ENCODE data around the gene MINDY1.

Gene MINDY1

DNA sequence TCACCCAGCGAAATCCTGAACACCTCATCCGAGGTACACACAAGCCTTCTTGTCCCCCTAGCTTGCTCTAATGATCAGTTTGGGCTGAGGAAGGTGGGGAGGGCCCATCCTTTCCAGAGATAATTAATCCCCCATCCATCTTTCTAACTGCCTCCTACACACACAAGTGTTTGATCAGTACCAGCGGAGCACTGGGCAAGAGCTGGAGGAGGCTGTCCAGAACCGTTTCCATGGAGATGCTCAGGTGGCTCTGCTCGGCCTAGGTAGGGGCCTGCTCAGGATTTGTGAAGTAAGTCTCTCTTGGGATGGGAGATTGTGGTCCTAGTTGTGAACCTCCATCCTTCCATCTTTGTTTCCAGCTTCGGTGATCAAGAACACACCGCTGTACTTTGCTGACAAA lies 18.8 kb downstream of the MINDY1 start:
- DNase-seq (ENCODE audit: insufficient read length, low spot score) (no peak), FAIRE-seq (no peak)
- TF ChIP-seq, protein P1, sequence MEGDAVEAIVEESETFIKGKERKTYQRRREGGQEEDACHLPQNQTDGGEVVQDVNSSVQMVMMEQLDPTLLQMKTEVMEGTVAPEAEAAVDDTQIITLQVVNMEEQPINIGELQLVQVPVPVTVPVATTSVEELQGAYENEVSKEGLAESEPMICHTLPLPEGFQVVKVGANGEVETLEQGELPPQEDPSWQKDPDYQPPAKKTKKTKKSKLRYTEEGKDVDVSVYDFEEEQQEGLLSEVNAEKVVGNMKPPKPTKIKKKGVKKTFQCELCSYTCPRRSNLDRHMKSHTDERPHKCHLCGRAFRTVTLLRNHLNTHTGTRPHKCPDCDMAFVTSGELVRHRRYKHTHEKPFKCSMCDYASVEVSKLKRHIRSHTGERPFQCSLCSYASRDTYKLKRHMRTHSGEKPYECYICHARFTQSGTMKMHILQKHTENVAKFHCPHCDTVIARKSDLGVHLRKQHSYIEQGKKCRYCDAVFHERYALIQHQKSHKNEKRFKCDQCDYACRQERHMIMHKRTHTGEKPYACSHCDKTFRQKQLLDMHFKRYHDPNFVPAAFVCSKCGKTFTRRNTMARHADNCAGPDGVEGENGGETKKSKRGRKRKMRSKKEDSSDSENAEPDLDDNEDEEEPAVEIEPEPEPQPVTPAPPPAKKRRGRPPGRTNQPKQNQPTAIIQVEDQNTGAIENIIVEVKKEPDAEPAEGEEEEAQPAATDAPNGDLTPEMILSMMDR (IDR thresholded peaks at IDR 0.05; ENCODE audit: insufficient read depth, missing control alignments), result no peak

DNA sequence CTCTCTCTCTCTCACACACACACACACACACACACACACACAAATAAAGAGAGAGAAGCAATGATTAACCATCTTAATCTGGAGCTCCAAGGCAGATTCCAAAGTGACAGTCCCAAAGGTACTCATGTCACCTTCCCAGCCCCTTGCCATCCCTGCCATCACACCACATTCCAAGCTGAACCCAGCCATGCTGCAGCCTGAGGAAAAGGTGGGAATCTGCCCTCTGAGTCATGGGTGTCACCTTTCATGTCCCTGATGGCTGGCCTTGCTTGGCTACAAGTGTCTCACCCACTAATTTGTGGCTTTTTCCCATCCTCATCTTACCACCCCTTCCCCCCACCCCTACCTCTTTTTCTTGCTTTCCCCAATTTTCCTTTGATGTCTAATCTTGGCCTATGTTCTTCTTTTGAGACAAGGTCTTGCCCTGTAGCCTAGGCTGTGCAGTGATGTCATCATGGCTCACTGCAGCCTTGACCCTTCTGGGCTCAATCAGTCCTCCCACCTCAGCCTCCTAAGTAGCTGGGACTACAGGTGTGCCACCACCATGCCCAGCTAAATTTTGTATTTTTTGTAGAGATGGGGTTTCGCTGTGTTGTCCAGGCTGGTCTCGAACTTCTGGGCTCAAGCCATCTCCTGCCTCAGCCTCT lies 21.4 kb downstream of the MINDY1 start:
- TF ChIP-seq, protein P1 (IDR thresholded peaks at IDR 0.05; ENCODE audit: insufficient read depth, missing control alignments), result no peak
- DNase-seq (ENCODE audit: insufficient read length, low spot score), result no peak
- no peak for FAIRE-seq

DNA sequence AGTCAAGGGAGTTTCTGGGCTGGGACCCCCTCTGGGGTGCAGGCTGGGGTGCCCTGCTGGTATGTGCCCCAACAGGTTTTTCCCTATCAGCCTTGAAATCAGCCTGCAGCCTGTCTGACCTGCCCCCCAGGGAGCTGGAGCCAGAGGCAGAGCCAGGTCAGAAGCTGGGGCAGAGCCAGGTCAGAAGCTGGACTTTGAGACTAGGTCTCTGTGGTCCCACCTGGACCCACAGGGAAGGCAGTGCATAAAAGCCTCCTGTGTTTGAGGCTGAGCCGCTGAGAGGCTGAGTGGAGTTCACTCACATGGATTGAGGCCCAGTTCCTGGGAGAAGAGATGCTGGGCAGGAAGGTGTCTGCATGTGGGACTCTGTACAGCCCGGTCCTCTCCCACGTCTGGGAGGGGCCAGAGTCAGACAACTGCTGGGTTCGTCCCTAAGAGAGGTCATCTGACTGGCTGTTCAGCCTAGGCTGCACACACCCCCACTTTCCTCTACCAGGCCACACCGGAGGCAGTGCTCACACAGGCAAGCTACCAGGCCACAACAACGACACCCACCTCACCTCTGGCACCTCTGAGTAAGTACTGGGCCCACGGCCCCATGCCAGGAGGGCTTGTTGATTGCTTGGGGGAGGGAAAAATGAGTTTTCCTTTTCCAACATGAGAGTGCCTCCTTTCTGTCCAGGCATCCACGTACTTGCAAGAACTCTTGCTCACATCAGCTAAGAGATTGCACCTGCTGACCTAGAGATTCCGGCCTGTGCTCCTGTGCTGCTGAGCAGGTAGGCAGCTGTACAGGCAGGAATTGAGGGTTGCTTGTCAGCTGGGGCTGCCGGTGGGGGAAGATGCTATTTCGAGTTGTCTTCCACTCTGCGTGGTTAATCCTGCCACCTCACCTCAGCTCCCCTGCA lies 24.6 kb downstream of the MINDY1 start, which contains the start of gene ANXA9:
TSS of gene ANXA9 (plus strand) at position 488 of the 908 bp plus-strand sequence. CDS start 814 bp downstream, outside the sequence.
- FAIRE-seq (no peak), DNase-seq (ENCODE audit: insufficient read length, low spot score) (no peak)
- TF ChIP-seq, protein P1 (IDR thresholded peaks at IDR 0.05; ENCODE audit: insufficient read depth, missing control alignments), result no peak

DNA sequence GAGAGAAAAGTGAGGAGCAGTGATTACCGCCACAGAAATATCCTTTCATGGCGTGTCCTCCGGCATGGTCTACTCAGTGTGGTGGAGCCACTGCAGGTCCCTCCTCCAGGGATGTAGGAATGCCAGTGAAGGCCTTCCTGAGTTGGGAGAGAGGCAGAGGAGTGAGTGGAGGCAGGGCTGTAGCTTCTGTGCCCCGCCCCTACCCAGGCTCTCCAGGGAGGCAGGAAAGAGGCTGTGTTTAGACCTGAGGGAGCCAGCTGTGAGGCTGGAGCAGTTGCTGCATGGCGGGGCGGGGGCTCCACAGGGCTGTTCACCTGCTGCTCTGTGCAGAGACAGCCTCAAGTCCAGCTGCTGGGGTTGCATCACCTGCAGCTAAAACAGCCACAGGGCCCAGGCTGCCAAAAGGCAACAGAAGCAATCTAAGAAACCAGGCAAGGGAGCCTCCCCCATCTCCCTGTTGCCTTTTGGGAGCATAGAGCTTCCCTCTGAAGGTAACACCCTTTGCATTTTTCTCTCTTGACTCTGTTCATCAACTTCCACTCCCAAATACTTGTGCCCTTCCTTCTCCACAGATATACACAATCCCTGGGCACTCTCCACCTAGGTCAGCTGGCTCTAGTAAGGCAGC lies 25.4 kb downstream of the MINDY1 start:
- TF ChIP-seq, protein P1 (IDR thresholded peaks at IDR 0.05; ENCODE audit: insufficient read depth, missing control alignments), result no peak
- FAIRE-seq (no peak), DNase-seq (ENCODE audit: insufficient read length, low spot score) (no peak)

DNA sequence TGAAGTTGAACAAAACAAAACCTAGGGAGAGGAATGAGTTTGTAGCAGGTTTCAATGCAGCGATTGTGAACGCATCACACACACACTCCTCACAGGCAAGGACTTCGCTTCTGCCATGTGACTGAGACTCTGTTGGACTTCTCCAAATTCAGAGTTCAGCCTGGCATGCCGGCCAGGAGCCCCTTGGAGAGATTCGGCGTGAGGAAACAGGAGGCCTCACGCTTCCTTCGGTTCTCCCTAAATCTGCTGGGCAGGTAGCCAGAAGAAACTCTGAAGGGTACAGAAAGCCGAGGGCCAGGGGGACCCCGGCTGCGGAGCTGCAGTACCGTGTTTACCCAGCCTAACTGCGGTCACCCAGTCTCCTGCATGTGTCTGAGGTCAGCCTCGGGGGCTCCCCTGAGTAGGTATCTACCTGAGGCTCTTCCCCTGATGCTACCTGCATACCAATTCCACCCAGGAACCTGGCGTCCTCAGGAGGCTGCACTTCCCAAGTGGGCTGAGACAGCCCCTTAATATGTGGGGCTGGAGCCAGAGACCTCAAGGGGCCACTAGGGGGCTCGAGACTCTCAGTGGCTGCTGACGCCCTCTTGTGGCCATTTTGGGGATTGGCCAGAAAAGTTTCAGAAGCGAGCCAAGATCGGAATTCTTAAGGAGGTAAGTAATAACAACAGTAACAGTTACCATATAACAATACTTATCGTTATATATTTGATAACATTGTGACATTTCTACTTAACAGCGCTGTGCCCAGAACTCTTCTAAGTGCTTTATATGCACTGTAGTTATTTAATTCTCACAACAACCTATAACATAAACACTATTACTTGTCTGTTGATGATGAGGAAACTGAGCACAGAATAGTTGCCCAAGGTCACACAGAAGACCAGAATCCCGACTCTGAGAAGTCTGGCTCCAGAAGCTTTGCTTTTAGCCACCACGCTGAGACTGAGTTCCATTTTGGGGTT lies 27.3 kb downstream of the MINDY1 start:
- TF ChIP-seq, protein P1 (IDR thresholded peaks at IDR 0.05; ENCODE audit: insufficient read depth, missing control alignments), result peak; percentile 100
- peak; percentile 99 for DNase-seq (ENCODE audit: insufficient read length, low spot score)
- FAIRE-seq, result peak; percentile 38

DNA sequence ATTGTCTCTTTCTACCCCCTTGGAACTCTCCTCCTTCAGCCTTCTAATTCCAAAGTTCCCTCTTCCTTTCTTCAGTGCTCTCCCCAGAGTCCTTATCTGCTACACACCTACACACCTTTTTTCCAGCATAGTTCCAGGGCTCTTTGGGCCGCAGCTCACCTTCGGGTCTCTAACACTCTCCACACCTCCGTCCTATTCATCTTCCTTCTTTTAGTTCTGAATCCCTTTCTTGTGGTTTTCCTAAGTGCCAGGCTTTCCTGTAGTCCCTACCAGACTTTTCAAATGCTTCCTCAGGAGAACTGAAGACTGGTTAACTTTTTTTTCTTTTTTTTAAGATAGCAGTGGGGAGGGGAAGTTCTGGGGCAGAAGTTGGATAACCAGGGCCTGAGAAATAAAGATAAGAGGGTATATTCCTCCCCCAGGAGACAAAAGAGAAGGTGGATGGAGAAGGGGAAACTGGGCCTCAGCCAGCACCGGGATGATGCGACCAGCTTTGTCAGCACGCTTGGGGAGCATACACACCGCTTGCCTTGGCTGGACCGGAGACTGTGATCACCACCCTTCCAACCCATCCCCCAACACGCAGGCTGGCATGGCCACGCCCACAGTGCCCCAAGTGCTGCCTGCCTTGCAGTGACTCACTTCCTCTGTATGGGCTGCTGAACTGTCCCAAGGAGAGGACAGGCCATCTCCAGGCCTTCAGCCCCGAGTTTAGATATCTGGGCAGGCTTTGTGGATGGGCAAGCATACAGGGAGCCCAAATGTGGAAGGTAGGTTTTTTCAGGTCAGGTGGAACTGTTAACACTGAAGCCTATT lies 29.6 kb downstream of the MINDY1 start:
- no peak for FAIRE-seq
- TF ChIP-seq, protein P1 (IDR thresholded peaks at IDR 0.05; ENCODE audit: insufficient read depth, missing control alignments), result no peak
- no peak for DNase-seq (ENCODE audit: insufficient read length, low spot score)

Measured in D721Med (cell line).